Measurements from ENCODE around the gene CDHR5.

- TF ChIP-seq, protein P1, sequence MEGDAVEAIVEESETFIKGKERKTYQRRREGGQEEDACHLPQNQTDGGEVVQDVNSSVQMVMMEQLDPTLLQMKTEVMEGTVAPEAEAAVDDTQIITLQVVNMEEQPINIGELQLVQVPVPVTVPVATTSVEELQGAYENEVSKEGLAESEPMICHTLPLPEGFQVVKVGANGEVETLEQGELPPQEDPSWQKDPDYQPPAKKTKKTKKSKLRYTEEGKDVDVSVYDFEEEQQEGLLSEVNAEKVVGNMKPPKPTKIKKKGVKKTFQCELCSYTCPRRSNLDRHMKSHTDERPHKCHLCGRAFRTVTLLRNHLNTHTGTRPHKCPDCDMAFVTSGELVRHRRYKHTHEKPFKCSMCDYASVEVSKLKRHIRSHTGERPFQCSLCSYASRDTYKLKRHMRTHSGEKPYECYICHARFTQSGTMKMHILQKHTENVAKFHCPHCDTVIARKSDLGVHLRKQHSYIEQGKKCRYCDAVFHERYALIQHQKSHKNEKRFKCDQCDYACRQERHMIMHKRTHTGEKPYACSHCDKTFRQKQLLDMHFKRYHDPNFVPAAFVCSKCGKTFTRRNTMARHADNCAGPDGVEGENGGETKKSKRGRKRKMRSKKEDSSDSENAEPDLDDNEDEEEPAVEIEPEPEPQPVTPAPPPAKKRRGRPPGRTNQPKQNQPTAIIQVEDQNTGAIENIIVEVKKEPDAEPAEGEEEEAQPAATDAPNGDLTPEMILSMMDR (IDR thresholded peaks at IDR 0.05), result no peak
- TF ChIP-seq EP300 (IDR thresholded peaks at IDR 0.05; ENCODE audit: low read depth) (no peak), POLR2AphosphoS5 (IDR thresholded peaks at IDR 0.05) (no peak)
Measured at GRCh38 chr11:620201-620600, 4.6 kb downstream of the CDHR5 start.
